Activated naive CD4-positive, alpha-beta T cell treated with anti-CD3 and anti-CD28 coated beads, Interleukin-2, amount 50 U/mL, for 72 hours (primary cell): ENCODE measurements around the gene PECR. TPM values are rescaled to one million over a fixed set of nuclear protein-coding genes. Genes with fewer than 3 reads are reported as not detected.

Experiments
- ATAC-seq, 2 donors: fragments of 150-1000 bp; cut with Tn5 transposase; 2 replicates each; pipeline ENCODE4 v1.10.0; 2021; ENCODE audit warnings: mild to moderate bottlenecking in 2 of 2, moderate library complexity in 2 of 2
- DNase-seq, 2 donors: peaks; one replicate each; pipeline ENCODE4 v3.0.0; 2021 to 2022; ENCODE audit warnings: low spot score in 2 of 2
- H3K27ac Mint-ChIP-seq, 2 donors: one replicate each; pipeline ENCODE4 v1.8.0; 2022; ENCODE audit warnings: mild to moderate bottlenecking in 2 of 2, mixed read lengths in 2 of 2
- H3K36me3 Mint-ChIP-seq, 2 donors: one replicate each; pipeline ENCODE4 v1.8.0; 2022; ENCODE audit warnings: mixed read lengths in 2 of 2
- H3K9me3 Mint-ChIP-seq, 2 donors: one replicate each; pipeline ENCODE4 v1.8.0; 2022; ENCODE audit warnings: mixed read lengths in 2 of 2
- total RNA-seq, 2 donors: library from RNA; stranded (reverse); gene quantifications; one replicate each; pipeline ENCODE4 v1.2.3, GENCODE V29; 2022

The PECR gene
- total RNA-seq, 2 donors from 2014 or later, result 25.4 to 34.0 TPM

GRCh38 chr2:216108967-216109921 lies 27.6 kb upstream of the PECR start, which contains the start of gene XRCC5:
TSS of gene XRCC5 (plus strand) at chr2:216109348. CDS start at chr2:216109437, 89 bp downstream.
- peaks cover 46 to 51% of the 10 kb centered on the region in 2 donors for H3K36me3 Mint-ChIP-seq
- peak; percentile 97 to 99 for DNase-seq
- H3K27ac Mint-ChIP-seq, result peak within 1 kb of the TSS; percentile 93 to 100
- ATAC-seq, result peak; percentile 72 to 91
- no peaks in the 10 kb centered on the region for H3K9me3 Mint-ChIP-seq

GRCh38 chr2:216108310-216108966 lies 26.8 kb upstream of the PECR start:
- no peak for ATAC-seq
- H3K27ac Mint-ChIP-seq, result peak overlapping the region; percentile 93 to 100

GRCh38 chr2:216107760-216108159 lies 26.2 kb upstream of the PECR start:
- Mint-ChIP-seq H3K36me3 (peaks cover 35 to 37% of the 10 kb centered on the region in 2 donors), H3K27ac (peak overlapping the region; percentile 37 to 93)

More at GRCh38 chr2:216108310-216108966, 26.8 kb upstream of the PECR start:
- Mint-ChIP-seq H3K9me3 (no peaks in the 10 kb centered on the region), H3K36me3 (peaks cover 41 to 43% of the 10 kb centered on the region in 2 donors)
- no peak for DNase-seq

GRCh38 chr2:216107320-216107719 lies 25.7 kb upstream of the PECR start:
- ATAC-seq, result no peak
- H3K9me3 Mint-ChIP-seq, result no peaks in the 10 kb centered on the region
- H3K36me3 Mint-ChIP-seq, result peaks cover 32 to 34% of the 10 kb centered on the region in 2 donors
- no peak overlapping the region for H3K27ac Mint-ChIP-seq
- DNase-seq, result no peak

More at GRCh38 chr2:216107760-216108159, 26.2 kb upstream of the PECR start:
- ATAC-seq (no peak), DNase-seq (no peak)
- no peaks in the 10 kb centered on the region for H3K9me3 Mint-ChIP-seq

- Mint-ChIP-seq H3K9me3 (no peaks in the 10 kb centered on the region), H3K27ac (no peak overlapping the region), H3K36me3 (peaks cover 7 to 8% of the 10 kb centered on the region in 2 donors)
- no peak for DNase-seq
- ATAC-seq, result no peak
Measured at GRCh38 chr2:216104691-216105090, 23.1 kb upstream of the PECR start.

GRCh38 chr2:216103213-216103612 lies 21.6 kb upstream of the PECR start:
- no peak overlapping the region for H3K27ac Mint-ChIP-seq

GRCh38 chr2:216101109-216101508 lies 19.5 kb upstream of the PECR start:
- Mint-ChIP-seq H3K36me3 (no peaks in the 10 kb centered on the region), H3K9me3 (no peaks in the 10 kb centered on the region), H3K27ac (no peak overlapping the region)
- ATAC-seq (no peak), DNase-seq (no peak)

More at GRCh38 chr2:216103213-216103612, 21.6 kb upstream of the PECR start:
- Mint-ChIP-seq H3K36me3 (no peaks in the 10 kb centered on the region), H3K9me3 (no peaks in the 10 kb centered on the region)
- ATAC-seq (no peak), DNase-seq (no peak)

- Mint-ChIP-seq H3K27ac (no peak overlapping the region), H3K36me3 (no peaks in the 10 kb centered on the region), H3K9me3 (no peaks in the 10 kb centered on the region)
- DNase-seq, result no peak
- ATAC-seq, result no peak
Measured at GRCh38 chr2:216098421-216099334, 17.1 kb upstream of the PECR start.

GRCh38 chr2:216094701-216095100 lies 13.1 kb upstream of the PECR start:
- Mint-ChIP-seq H3K36me3 (peaks cover 0 to 6% of the 10 kb centered on the region in 2 donors), H3K9me3 (peaks cover 0 to 3% of the 10 kb centered on the region in 2 donors), H3K27ac (no peak overlapping the region)
- DNase-seq (no peak), ATAC-seq (no peak)

- no peak for DNase-seq
- Mint-ChIP-seq H3K27ac (no peak overlapping the region), H3K9me3 (peaks cover 0 to 8% of the 10 kb centered on the region in 2 donors), H3K36me3 (peaks cover 0 to 7% of the 10 kb centered on the region in 2 donors)
- no peak for ATAC-seq
Measured at GRCh38 chr2:216092646-216093045, 11.0 kb upstream of the PECR start.

- no peak for DNase-seq
- peak overlapping the region; percentile 3 to 67 for H3K27ac Mint-ChIP-seq
- peaks cover 0 to 8% of the 10 kb centered on the region in 2 donors for H3K9me3 Mint-ChIP-seq
- ATAC-seq, result peak; percentile 84 to 93
- H3K36me3 Mint-ChIP-seq, result peaks cover 0 to 7% of the 10 kb centered on the region in 2 donors
Measured at GRCh38 chr2:216090369-216090786, 8.8 kb upstream of the PECR start.

- Mint-ChIP-seq H3K36me3 (peaks cover 3 to 10% of the 10 kb centered on the region in 2 donors), H3K9me3 (peaks cover 0 to 5% of the 10 kb centered on the region in 2 donors), H3K27ac (no peak overlapping the region)
- no peak for ATAC-seq
- DNase-seq, result no peak
Measured at GRCh38 chr2:216086207-216086893, 4.7 kb upstream of the PECR start.

- Mint-ChIP-seq H3K9me3 (peaks cover 0 to 5% of the 10 kb centered on the region in 2 donors), H3K36me3 (peaks cover 5 to 6% of the 10 kb centered on the region in 2 donors), H3K27ac (peak overlapping the region; percentile 51 to 72)
- DNase-seq, result peak in 1 of 2 donors; percentile 12
- no peak for ATAC-seq
Measured at GRCh38 chr2:216084547-216084946, 2.9 kb upstream of the PECR start.

GRCh38 chr2:216083464-216084281 lies 2.1 kb upstream of the PECR start:
- Mint-ChIP-seq H3K9me3 (peaks cover 0 to under 1% of the 10 kb centered on the region in 2 donors), H3K27ac (peak overlapping the region in 1 of 2 donors; percentile 85), H3K36me3 (peaks cover 5 to 6% of the 10 kb centered on the region in 2 donors)
- ATAC-seq (no peak), DNase-seq (no peak)

- Mint-ChIP-seq H3K9me3 (no peaks in the 10 kb centered on the region), H3K36me3 (peaks cover 5 to 6% of the 10 kb centered on the region in 2 donors), H3K27ac (peak overlapping the region in 1 of 2 donors; percentile 85)
- ATAC-seq (no peak), DNase-seq (no peak)
Measured at GRCh38 chr2:216082805-216083204, 1.2 kb upstream of the PECR start.
